HL-60 (cell line): ENCODE measurements around the gene TLL2.

Experiments
- DNase-seq, 2 experiments: peaks; one replicate each; pipeline ENCODE4 v3.0.0-alpha.2; 2010 to 2020; ENCODE audit warnings: low read depth in 1 of 2, low spot score in 1 of 2
- H3K27ac ChIP-seq: fragments of 250-450 bp; sonication (Bioruptor Pico); replicated peaks from 2 replicates; pipeline ENCODE4 v1.5.1; 2020; ENCODE audit warnings: mild to moderate bottlenecking, moderate library complexity
- H3K27me3 ChIP-seq: fragments of 250-450 bp; sonication (Bioruptor Pico); 2 replicates; pipeline ENCODE4 v1.5.1; 2021; ENCODE audit warnings: mild to moderate bottlenecking, moderate library complexity; ENCODE audit not compliant: insufficient read depth, poor library complexity, severe bottlenecking
- H3K4me3 ChIP-seq: replicated peaks from 2 replicates; pipeline ENCODE4 v1.5.1; 2011; ENCODE audit warnings: mild to moderate bottlenecking, control low read depth, low read length; ENCODE audit not compliant: insufficient read depth
- GABPA ChIP-seq: IDR thresholded peaks from 2 replicates; pipeline ENCODE4 v1.6.1; 2012; ENCODE audit warnings: low read depth
- POLR2AphosphoS5 ChIP-seq: IDR thresholded peaks from 2 replicates; pipeline ENCODE4 v1.6.1; 2012; ENCODE audit warnings: low read depth
- SPI1 ChIP-seq: IDR thresholded peaks from 2 replicates; pipeline ENCODE4 v1.6.1; 2012; ENCODE audit warnings: low read depth, mild to moderate bottlenecking, borderline replicate concordance
- TF ChIP-seq, protein P1 (sequence below): IDR thresholded peaks from one replicate; pipeline ENCODE4 v1.5.1; 2011; ENCODE audit warnings: low read length, control low read depth, inconsistent platforms; ENCODE audit not compliant: insufficient read depth
- TF ChIP-seq, protein P2 (sequence below): IDR thresholded peaks from 2 replicates; pipeline ENCODE4 v1.6.1; 2012; ENCODE audit warnings: low read depth; ENCODE audit not compliant: insufficient replicate concordance

TLL2 gene

DNA sequence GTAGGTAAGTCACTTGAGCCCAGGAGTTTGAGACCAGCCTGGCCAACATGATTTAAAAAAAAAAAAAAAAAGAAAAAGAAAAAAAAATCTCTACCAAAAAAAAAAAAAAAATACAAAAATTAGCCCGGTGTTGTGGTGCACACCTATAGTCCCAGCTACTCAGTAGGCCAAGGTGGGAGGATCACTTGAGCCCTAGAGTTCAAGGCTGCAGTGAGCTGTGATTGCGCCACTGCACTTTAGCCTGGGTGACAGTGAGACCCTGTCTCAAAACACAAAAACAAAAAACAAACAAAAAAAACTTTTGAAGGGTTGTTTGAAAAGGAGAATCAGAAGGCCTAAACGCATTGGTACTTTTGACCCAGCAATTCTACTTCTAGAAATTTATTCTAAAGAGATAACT, 13.7 kb downstream of the TLL2 start:
- no peak overlapping the region for H3K27ac ChIP-seq
- TF ChIP-seq GABPA, result no peak
- TF ChIP-seq, protein P1, sequence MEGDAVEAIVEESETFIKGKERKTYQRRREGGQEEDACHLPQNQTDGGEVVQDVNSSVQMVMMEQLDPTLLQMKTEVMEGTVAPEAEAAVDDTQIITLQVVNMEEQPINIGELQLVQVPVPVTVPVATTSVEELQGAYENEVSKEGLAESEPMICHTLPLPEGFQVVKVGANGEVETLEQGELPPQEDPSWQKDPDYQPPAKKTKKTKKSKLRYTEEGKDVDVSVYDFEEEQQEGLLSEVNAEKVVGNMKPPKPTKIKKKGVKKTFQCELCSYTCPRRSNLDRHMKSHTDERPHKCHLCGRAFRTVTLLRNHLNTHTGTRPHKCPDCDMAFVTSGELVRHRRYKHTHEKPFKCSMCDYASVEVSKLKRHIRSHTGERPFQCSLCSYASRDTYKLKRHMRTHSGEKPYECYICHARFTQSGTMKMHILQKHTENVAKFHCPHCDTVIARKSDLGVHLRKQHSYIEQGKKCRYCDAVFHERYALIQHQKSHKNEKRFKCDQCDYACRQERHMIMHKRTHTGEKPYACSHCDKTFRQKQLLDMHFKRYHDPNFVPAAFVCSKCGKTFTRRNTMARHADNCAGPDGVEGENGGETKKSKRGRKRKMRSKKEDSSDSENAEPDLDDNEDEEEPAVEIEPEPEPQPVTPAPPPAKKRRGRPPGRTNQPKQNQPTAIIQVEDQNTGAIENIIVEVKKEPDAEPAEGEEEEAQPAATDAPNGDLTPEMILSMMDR, result no peak
- no peak for TF ChIP-seq SPI1
- TF ChIP-seq, protein P2, sequence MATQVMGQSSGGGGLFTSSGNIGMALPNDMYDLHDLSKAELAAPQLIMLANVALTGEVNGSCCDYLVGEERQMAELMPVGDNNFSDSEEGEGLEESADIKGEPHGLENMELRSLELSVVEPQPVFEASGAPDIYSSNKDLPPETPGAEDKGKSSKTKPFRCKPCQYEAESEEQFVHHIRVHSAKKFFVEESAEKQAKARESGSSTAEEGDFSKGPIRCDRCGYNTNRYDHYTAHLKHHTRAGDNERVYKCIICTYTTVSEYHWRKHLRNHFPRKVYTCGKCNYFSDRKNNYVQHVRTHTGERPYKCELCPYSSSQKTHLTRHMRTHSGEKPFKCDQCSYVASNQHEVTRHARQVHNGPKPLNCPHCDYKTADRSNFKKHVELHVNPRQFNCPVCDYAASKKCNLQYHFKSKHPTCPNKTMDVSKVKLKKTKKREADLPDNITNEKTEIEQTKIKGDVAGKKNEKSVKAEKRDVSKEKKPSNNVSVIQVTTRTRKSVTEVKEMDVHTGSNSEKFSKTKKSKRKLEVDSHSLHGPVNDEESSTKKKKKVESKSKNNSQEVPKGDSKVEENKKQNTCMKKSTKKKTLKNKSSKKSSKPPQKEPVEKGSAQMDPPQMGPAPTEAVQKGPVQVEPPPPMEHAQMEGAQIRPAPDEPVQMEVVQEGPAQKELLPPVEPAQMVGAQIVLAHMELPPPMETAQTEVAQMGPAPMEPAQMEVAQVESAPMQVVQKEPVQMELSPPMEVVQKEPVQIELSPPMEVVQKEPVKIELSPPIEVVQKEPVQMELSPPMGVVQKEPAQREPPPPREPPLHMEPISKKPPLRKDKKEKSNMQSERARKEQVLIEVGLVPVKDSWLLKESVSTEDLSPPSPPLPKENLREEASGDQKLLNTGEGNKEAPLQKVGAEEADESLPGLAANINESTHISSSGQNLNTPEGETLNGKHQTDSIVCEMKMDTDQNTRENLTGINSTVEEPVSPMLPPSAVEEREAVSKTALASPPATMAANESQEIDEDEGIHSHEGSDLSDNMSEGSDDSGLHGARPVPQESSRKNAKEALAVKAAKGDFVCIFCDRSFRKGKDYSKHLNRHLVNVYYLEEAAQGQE, result no peak

GRCh38 chr10:96497391-96497790, 16.3 kb downstream of the TLL2 start:
- DNase-seq, result no peak
- TF ChIP-seq SPI1, result no peak
- TF ChIP-seq GABPA, result no peak
- TF ChIP-seq, protein P2, result no peak
- TF ChIP-seq POLR2AphosphoS5, result no peak
- TF ChIP-seq, protein P1, result no peak
- no peak overlapping the region for H3K27ac ChIP-seq
- H3K4me3 ChIP-seq, result no peak overlapping the region
- no peaks in the 10 kb centered on the region for H3K27me3 ChIP-seq

More for the DNA sequence above, 13.7 kb downstream of the TLL2 start:
- Histone ChIP-seq H3K4me3 (no peak overlapping the region), H3K27me3 (no peaks in the 10 kb centered on the region)
- no peak for DNase-seq

DNA sequence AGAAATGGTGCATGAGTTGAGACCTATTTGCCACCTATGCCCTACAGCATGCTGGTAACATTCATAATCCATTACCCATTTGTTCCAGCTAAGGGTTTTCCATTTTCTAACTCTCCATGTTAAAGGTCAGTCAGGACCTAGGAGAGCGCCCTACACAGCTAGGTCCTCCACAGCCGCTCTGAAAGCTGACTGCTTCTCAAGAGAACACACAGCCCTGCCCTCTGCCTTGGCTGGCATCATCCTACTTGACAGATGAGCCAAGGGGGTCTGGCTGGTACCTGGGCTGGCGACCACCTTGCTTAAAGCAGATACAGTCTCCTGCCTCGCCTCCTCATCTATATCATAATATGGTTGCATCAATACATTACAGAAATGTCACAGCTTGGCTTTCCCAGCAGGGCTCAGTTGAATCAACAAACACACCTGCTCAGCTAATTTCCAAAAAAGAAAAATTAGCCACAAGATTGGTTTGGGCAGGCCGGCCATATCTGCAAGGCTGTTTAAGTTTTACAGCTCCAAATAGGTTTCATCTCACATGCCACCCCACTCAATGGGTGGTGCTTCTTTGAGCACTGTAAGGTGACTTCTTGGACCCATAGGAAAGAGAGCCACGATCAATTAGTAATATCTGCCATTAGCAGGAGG, 17.3 kb downstream of the TLL2 start:
- Histone ChIP-seq H3K27ac (no peak overlapping the region), H3K27me3 (no peaks in the 10 kb centered on the region), H3K4me3 (no peak overlapping the region)
- TF ChIP-seq SPI1 (no peak), POLR2AphosphoS5 (no peak), GABPA (no peak)
- TF ChIP-seq, protein P2, result peak; percentile 93
- no peak for DNase-seq

DNA sequence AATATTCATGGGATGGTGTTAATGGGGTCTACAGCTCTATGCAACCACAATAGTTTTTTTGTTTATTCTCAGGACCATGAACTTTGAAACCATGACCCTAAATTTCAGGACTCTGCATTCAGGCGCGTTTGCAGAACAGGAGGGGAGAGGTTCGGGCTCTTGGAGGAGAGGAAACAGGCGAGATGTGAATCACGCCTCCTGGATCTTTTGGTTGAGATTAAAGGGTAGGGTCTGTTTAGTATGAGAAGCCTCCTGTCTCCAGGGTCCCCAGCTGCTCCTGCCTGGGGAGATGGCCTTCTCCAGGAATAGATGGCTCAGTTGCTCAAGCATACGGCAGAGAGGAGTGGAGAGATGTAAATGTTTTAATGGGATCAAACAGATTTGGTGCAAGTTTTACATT, 18.2 kb downstream of the TLL2 start:
- no peak overlapping the region for H3K27ac ChIP-seq
- no peaks in the 10 kb centered on the region for H3K27me3 ChIP-seq
- TF ChIP-seq, protein P2, result no peak
- no peak for TF ChIP-seq GABPA
- no peak for TF ChIP-seq POLR2AphosphoS5
- TF ChIP-seq, protein P1, result no peak
- no peak for TF ChIP-seq SPI1
- no peak overlapping the region for H3K4me3 ChIP-seq
- no peak for DNase-seq
